ENCODE measurements around the gene PLD4.

PLD4 gene

DNA sequence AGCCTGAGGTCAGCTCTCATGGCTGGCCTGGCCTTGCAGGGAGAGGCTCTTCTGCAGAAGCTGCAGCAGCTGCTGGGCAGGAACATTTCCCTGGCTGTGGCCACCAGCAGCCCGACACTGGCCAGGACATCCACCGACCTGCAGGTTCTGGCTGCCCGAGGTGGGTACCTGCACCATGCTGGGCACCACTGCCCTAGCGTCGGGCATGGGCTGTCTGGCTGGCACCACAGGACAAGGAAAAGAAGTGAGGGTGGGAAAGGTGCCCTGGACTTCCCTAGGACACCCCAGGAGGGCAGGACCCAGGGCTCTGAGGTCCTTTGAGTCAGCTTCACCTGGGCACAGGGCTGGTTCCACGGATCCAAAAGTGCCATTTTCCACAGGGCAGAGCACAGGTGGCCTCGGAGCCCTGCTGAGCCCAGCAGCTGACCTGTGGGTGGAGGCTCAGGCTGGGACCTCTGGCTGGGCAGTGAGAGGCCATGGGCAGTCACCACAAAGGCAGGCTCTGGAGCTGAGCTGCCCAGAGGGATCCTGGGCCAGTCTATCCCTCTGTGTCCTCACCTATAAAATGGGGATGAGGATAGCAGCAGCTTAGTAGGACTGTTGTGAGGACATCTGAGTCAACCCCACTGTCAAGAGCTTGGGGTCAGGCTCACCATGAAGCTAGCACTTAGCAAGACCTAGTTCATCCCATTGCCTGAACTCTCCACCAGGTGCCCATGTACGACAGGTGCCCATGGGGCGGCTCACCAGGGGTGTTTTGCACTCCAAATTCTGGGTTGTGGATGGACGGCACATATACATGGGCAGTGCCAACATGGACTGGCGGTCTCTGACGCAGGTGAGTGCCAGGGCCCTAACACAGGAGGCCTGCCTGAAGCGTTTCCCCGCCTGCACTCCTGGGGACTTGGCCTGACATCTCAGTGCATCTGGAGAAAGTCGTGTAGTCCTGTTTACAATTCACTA lies 4.9 kb downstream of the PLD4 start:
- DNase-seq: no peak

DNA sequence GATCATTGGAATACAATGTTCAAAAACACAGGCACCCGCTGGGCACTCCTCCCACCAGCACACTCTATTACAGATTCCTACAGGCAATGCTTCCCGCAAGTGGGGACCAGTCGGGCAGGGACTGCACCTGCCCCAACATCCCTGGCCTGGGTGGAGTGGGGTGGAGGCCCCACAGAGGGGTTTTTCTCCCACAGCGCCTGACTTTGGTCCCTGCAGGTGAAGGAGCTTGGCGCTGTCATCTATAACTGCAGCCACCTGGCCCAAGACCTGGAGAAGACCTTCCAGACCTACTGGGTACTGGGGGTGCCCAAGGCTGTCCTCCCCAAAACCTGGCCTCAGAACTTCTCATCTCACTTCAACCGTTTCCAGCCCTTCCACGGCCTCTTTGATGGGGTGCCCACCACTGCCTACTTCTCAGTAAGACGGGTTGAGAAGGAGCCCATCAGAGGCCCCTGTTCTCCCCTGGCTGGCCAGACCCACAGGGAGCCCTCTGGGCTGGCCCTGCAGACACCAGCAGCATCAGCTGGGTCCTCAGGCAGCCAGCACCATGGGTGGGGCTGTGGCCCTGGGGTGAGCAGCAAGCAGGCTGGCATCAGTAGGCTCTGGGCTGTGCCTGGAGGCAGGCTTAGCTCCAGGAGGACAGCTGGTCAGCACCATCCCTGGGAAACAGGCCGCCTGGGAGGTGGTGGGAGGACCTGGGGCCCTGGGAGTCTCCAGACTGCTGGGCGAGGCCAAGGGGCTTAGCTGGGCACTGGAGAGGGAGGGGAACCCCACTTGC lies 6.0 kb downstream of the PLD4 start:
- no peak for DNase-seq

DNA sequence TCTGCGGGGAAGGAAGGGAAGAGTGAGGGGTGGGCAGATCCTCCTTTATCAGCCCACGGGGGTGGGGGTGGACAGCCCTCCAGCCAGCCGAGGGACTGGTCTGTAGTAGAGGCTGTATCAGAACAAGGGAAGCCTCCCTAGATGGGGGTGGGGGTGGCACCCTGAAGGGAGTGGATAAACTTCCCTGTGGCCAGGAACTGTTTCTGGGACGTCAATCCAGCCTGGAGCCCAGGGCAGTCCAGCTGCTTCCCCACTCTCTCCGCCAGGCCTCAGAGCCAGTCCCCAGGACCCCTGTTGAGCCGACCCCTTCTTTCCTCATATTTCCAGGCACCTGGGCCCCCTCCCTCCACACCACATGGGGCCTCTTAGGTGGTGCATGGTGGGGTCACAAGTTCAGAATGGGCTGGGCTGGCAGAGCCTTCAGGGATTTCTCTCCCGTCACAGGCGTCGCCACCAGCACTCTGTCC lies 6.7 kb downstream of the PLD4 start:
- DNase-seq: no peak

DNA sequence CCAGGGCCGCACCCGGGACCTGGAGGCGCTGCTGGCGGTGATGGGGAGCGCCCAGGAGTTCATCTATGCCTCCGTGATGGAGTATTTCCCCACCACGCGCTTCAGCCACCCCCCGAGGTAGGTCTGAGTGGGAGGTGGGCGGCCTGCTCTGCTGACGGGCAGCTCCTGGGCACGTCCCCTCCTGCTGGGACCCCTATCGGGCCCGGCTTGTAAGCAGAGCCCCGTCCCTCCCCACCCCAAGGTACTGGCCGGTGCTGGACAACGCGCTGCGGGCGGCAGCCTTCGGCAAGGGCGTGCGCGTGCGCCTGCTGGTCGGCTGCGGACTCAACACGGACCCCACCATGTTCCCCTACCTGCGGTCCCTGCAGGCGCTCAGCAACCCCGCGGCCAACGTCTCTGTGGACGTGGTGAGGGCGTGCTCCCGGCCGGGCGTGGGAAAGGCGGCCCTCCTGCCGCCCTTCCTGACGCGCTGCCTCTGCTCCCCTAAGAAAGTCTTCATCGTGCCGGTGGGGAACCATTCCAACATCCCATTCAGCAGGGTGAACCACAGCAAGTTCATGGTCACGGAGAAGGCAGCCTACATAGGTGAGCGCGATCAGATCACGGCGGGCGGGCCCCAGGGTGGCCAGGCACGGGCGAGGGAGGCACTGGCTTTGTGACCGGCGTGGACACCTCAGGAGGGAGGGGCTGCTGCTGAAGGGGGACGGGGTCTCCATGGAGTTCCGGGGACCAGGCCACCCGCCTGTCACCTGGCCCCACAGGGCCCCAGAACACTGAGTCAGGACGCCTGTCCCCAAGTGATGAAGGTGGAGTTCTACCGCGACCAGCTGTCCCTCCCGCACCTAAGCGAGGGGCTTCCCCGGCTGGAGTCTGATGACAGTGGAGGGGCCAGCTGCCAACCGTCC lies 7.3 kb downstream of the PLD4 start:
- no peak for DNase-seq

DNA sequence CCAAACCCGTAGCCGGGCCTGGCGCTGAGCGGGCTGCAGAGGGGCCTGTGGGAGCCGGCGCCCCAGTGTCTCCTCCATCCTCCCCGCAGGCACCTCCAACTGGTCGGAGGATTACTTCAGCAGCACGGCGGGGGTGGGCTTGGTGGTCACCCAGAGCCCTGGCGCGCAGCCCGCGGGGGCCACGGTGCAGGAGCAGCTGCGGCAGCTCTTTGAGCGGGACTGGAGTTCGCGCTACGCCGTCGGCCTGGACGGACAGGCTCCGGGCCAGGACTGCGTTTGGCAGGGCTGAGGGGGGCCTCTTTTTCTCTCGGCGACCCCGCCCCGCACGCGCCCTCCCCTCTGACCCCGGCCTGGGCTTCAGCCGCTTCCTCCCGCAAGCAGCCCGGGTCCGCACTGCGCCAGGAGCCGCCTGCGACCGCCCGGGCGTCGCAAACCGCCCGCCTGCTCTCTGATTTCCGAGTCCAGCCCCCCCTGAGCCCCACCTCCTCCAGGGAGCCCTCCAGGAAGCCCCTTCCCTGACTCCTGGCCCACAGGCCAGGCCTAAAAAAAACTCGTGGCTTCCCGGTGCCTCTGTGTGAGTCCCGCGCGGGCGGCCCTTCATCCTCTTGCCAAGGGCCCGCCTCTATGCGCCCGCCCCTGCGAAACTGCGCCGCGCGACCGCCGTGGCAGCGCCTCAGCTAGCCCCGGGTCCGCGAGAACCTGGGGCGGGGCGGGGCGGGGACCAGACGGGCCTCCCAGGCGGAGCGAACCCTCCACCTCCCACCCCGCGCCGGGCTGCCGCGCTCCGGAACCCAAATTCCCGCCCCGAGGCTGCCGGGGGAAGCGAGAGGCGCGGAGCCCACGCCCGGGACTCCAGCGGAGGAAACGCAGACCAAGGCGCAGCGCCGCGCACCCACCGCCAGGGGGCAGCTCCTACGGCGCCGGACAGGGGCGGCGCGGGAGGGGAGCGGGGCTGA lies 8.3 kb downstream of the PLD4 start:
- peak; percentile 75 for DNase-seq

DNA sequence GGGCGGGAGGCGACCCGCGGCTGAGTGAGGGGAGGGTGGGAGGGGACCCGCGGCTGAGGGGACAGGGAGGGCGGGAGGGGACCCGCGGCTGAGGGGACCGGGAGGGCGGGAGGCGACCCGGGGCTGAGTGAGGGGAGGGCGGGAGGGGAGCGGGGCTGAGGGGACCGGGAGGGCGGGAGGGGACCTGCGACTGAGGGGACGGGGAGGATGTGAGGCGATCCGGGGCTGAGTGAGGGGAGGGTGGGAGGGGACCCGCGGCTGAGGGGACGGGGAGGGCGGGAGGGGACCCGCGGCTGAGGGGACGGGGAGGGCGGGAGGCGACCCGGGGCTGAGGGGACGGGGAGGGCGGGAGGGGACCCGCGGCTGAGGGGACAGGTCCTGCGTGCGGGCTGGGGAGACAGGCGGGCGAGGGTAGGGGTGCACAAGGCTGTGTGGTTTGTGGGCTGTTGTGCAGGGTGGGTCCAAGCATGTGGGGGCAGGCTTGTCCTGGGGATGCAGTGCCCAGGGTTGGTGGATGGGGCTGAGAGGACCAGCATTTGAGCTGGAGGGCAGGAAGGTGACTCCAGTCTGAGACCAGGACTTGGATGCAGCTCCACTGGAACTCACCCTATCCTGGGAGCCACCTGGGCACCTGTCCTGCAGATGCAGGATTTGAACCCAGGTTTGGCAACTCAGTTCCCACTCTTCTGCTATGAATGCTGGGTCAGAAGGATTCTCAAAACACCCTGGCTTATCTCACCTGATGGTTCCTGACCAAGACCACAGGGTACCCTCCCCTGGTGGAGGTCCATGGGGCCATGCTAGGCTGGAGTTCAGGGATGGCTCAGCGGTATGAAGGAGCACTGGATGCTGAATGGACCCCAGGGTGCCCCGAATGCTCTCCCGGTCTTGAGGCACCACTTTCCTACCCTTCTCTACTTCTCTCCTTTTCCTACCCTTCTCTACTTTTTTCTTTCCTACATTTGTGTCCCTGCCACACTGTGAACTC lies 9.4 kb downstream of the PLD4 start:
- no peak for DNase-seq

DNA sequence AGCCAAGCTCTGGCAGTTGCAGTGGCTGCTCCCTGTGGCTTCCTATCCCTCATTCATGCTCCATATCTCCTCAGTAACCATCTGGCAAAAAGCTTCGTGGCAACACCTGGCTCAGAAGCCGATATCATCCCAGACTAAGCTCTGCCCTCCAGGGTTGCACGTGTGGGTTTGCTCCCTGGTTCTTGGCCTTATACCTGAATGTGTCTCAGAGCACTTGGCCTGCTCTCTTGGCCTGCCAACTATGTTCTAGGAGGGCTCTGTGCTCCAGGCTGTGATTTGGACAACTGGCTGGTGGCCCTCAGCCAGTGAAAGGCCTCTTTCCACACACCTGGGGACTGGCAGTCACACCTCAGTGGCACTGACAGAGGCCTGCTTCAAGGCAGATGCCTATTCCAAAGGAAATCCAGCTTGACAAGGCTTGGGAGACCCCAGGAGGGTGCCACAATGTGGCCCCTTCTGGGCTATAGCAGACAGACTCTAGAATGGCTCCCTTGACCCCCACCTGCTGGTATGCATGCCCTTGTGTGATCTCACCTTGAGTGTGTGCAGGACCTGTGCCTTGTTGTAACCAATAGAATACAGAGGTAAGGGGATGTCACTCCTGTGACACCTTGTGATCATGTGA lies 10.5 kb downstream of the PLD4 start:
- no peak for DNase-seq

DNA sequence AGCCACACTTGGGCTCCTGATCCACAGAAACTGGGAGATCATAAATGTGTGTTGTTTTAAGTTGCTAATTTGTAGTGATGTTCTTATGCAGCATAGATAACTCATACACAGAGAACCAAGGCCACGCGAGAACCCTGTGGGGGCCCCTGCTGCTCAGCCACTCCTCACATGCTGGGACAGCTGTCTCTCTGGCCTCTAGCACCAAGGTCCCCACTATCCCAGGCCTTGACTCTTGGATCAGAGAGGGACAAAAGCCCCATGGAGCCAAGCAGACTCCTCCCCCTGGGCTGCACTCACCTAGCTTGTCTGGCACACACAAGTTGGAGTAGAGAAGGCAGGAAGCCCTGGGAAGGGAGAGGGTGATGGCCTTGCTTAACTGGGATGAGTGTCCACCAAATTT lies 11.3 kb downstream of the PLD4 start:
- no peak for DNase-seq

DNA sequence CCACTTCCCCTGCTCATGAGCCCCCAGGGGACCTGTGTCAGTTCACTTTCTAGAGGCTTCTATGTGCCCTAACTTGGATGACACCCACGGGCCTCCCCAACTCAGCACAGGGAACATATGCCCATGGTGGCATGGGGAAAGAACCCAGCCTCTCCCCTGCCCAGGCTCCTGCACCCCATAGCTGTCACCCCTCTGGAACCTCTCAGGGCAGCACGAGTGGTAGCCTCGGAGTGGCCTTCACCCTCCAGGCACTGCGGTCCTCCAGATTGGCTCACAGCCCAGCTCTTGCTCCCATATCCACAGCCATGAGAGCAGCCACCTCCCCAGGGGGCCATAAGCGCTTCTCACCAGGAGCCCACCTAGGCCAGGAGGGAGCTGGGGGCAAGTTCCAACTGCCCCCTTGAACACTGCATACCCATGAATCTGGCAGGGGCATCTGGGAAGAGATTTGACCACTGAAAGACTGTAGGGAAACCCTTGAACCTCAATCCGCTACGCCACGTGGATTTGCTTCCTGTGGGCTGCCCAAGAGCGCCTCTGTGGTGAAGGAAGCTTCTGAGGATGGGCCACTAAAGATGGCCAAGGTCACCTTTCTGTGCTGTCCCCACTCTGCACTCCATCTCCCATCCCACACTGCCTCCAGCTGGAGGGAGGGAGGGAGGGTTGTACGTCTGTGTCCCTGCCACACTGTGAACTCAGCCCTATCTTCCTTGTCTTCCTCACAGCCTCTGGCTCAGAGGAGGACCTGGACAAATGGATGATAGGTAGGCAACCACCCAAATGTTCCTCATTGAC lies 11.9 kb downstream of the PLD4 start:
- DNase-seq: no peak

DNA sequence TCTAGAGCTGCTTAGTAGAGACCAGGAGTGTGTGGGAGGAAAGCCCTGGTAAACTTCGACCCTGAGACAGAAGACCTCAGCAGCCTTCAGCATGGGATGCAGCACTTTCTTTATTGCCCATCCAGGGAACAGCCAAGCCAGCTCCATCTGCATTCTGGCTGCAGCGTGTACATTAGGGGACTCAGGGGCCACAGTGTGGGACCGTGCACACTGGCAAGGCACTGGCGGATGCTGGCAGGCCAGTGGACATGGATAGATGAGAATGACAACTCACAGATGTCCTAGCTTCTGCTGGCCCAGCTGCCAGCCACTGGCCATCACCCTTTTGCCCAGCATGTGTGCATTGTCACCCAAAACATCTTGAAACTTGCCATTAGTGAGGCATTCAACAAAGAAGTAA lies 12.5 kb downstream of the PLD4 start:
- DNase-seq: no peak

DNA sequence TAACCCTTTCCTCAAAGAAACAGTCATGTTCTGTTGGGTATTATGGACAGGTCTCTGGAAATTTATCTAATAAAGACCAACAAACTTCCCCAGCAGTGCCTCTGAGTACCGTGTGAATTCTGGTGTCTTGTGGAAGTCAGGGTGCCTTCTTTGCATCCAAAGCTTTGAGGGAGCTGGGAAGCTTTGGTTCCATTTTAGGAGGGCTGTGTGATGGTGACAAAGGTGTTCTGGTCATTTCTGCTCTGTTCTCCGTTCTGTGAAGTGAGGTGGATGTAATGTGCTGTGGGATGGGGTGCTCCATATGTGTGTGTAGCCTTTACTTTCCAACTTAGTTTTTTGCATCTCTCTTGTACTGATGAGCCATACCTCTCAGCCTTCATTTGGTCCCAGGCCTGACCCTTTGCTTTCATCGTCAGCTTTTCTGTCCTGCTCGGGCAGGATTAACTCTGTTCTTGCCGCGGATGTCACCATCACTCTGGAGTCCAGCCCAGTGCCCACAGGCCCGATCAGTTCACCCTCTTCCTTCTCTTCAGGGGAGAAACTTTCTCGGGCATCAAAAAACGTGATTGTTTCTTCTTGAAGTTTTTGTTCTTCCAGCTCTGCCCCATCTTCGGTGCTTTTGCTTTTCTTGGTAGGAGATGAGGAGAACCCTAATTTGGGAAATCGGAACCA lies 13.2 kb downstream of the PLD4 start:
- DNase-seq: no peak

DNA sequence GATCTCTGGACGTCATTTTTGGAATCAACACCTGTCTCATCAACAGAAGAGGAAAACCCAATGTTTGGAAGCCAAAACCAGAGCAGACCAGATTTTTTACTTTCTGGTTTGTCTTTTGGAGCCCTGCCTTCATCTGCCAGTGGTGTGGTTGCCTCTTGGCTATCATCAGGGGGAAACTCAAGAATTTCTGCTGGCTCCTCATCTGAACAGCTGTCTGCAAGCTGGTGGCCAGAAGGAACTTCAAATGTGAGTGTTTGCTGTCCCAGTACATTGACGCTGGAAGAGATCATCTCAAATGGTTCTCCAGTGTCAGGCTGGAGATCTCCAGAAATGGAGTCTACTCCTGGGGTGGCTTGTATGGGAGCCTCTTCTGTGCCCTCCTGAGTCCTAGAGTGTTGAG lies 13.8 kb downstream of the PLD4 start:
- no peak for DNase-seq

DNA sequence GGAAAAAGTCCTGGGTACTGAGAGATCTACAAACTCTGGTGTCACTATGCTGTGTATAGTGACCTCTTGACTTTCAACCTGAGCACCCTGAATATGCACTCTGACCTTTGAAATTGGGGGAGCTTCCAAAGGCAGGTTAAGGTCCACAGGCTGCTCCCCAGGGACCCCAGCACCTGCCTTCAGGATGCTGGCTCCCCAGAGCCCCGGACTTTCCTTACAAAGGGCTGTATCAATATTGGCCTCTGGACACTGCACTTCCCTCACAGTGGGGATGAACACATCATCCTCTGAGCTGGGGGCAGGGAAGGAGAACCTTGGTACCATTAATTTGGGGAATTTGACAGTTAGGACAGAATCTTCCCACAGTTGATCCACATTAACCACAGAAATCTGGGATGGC lies 14.3 kb downstream of the PLD4 start:
- no peak for DNase-seq

DNA sequence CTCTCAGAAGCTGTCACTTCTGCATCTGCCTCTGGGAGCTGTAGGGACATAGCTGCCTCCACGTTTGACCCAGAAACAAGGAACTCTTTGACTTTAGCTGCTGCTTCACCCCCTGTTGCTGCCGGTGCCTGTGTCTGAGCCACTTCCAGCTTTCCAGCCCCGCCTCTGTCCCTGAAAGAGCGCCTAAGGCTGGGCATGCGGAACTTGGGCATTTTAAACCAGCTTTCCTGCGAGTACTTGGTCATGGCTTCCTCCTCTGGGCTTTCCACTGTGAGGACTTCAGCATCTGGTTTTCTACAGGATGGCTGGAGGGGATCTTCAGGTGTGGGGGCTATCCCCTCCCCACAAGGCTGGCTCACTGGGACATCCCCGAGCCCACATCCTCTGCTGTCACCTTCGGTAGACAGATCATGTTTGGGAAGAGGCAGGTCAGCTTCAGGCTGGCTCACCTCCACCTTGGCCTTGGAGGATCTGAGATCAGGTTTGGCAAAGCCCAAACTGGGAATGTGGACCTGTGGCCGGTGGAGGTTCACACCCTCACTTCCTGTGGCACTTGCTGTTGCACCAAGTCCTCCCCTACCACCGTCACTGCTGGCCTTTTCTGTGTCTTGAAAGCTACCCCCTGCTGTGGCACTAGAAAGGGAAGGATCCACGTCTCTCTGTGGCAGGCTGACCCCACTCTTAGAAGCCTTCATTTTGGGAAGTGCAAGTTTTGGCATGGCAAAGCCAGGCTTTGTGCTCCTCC lies 15.2 kb downstream of the PLD4 start:
- DNase-seq: no peak

DNA sequence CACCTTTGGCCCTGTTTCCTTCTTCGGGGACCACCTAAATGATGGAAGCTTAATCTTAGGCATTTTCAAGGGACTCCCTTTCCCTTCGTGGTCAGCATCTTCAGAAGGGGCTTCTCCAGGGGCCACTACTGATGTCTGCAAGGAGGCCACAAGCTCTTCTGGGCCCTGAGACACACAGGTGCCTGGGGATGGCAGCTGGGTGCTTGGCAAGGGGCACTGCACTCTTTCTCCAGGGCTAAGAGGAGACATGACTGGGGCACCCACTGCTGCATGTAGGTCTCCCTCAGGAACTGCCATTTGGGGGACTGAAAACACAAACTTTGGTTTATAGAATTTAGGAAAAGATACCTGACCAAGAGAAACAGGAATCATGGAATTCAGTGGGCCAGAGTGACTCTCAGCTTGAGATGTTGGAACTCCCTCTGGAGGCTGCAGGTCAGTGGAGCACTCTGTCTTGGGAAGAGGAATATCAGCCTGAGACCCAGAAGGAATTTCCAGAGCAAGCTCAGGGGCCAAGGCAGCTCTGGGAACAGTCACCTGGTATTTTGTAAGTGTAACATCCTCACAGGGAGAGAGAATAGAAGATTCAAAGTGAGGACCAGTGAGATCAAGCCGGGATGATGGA lies 16.0 kb downstream of the PLD4 start:
- DNase-seq: no peak

DNA sequence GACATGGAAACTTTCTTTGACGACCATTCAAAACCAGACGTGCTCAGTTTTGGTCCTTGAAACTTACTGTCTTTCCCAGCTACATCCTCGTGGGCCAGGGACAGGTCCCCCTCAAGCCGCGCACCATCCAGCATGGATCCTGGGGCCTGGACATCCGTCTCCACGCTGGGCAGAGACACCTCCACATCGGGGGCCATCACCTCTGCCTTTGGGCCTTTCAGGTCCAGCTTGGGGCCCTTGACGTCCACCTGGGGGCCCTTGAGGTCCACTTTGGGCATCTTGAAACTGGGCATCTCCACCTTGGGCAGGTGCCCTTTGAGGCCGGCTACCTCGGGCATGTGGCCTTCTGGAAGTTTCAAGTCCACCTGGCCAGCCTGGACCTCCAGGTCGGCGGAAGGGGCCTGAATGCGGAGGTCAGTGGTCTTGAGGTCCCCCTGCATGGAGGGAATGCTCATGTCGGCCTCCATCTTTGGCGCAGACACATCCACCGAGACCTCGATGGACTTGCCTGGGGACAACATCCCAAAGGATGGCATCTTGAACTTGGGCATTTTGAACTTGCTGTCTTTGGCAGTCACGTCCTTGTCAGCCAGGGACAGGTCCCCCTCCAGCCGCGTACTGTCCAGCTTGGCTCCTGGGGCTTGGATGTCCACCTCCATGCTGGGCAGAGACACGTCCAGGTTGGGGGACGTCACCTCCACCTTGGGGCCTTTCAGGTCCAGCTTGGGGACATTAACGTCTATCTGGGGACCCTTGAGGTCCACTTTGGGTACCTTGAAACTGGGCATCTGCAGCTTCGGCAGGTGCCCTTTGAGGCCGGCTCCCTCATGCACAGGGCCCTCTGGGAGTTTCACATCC lies 17.1 kb downstream of the PLD4 start:
- DNase-seq: no peak

Data from NCI-H146 (cell line).